Gastroesophageal sphincter (tissue), 4 donors: ENCODE measurements around the gene PEPD. TPM values are rescaled to one million over a fixed set of nuclear protein-coding genes. Genes with fewer than 3 reads are reported as not detected.

Experiments
- ATAC-seq: fragments of 150-250 bp; one replicate; pipeline ENCODE4 v1.9.1; 2016; ENCODE audit warnings: mild to moderate bottlenecking, moderate library complexity
- H3K27ac ChIP-seq, 4 donors: fragments of 200-600 bp; sonication (generic) in 3 of 4; 1 replicate in 3 of 4; 2 replicates in 1 of 4; pipeline ENCODE4 v1.5.1; 2016 to 2019
- H3K27me3 ChIP-seq: fragments of 200-600 bp; sonication (generic); one replicate; pipeline ENCODE4 v1.5.1; 2019
- H3K36me3 ChIP-seq, 2 donors: fragments of 200-600 bp; sonication (generic); one replicate each; pipeline ENCODE4 v1.5.1; 2019; ENCODE audit warnings: control low read depth in 1 of 2
- H3K4me1 ChIP-seq, 3 donors: fragments of 200-600 bp; sonication (generic); 1 replicate in 2 of 3; 2 replicates in 1 of 3; pipeline ENCODE4 v1.5.1; 2016 to 2019; ENCODE audit warnings: control low read depth in 2 of 3
- H3K4me3 ChIP-seq, 2 donors: fragments of 200-600 bp; sonication (generic); one replicate each; pipeline ENCODE4 v1.5.1; 2019; ENCODE audit warnings: mild to moderate bottlenecking in 1 of 2, moderate library complexity in 1 of 2
- H3K9me3 ChIP-seq, 3 donors: fragments of 200-600 bp; sonication (generic); one replicate each; pipeline ENCODE4 v1.5.1; 2017 to 2019; ENCODE audit warnings: control low read depth in 2 of 3
- EP300 ChIP-seq: sonication (generic); formaldehyde crosslinking; IDR thresholded peaks from one replicate; pipeline ENCODE4 v1.6.1; 2017; ENCODE audit warnings: antibody characterized with exemption, mild to moderate bottlenecking
- POLR2A ChIP-seq, 2 donors: fragments of 450-650 bp; IDR thresholded peaks; one replicate each; pipeline ENCODE4 v1.6.1; 2017; ENCODE audit warnings: antibody characterized with exemption in 2 of 2, mild to moderate bottlenecking in 2 of 2, moderate library complexity in 1 of 2
- POLR2AphosphoS5 ChIP-seq: sonication (generic); formaldehyde crosslinking; IDR thresholded peaks from one replicate; pipeline ENCODE4 v1.6.1; 2017; ENCODE audit warnings: antibody characterized with exemption
- WGBS, 2 donors: methylation state at CpG; one replicate each; pipeline ENCODE4 v1.1.5; 2018; ENCODE audit warnings: low coverage in 1 of 2; 5-methylcytosine and 5-hydroxymethylcytosine counted together
- total RNA-seq, 4 donors: library from RNA; depleted of rRNA; stranded (reverse); fragments of >200 nt; gene quantifications; one replicate each; pipeline ENCODE4 v1.1.0, GENCODE V29; 2016
- TF ChIP-seq, protein P1 (sequence below), 4 experiments: fragments of 200-600 bp in 2 of 4; fragments of 450-650 bp in 2 of 4; sonication (generic) in 1 of 4; IDR thresholded peaks; one replicate each; pipeline ENCODE4 v1.5.1; 2017 to 2019; ENCODE audit warnings: antibody characterized with exemption in 4 of 4, mild to moderate bottlenecking in 2 of 4, moderate library complexity in 2 of 4

PEPD gene
- total RNA-seq, 4 donors from 2014 or later = 61.3 to 77.7 (median 69.6) TPM

DNA sequence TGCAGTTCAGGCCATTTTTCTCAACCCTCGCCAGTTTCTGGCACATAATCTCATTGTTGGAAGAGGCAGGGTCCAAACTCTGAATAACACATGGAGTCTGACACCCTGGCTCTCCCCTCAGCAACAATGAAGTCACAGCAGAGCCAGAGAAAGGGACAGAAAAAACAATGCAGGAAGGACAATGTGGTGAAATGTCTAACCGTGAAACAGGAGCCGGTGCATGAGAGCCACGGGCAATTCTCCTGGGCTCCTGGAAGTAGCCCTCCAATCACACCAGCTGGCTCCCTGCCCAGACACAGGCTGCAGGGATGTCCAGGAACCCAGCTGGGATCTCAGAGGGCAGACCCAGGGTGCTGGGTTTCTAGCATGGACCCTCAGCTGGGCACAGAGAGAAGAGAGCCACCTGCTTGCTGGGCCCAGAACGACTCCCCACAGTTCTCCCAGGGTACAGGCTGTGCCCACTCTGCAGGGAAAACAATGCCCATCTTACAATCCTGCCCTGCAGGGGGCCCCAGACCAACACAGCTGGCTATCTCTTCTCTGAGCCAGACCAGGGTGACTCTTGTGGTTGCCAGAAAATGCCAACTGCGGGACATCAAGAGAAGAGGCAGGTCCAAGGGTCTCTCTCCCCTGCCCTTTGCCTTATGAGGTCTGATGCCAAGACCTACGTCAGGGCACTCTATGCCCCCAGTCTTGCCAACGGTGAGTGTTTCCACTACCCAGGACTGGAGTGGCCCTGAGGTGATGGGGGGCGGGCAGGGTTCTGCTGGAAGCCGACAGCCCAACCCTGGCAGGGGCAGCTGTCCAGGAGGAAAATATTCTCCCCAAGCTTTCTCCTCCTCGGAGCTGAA lies 83.5 kb downstream of the PEPD start:
- Histone ChIP-seq H3K36me3 (peaks cover 0 to 25% of the 10 kb centered on the region in 2 donors), H3K27me3 (no peaks in the 10 kb centered on the region), H3K9me3 (no peaks in the 10 kb centered on the region), H3K4me1 (no peaks in the 10 kb centered on the region), H3K27ac (no peak overlapping the region), H3K4me3 (no peak overlapping the region)
- ATAC-seq = no peak
- WGBS, 2 donors = 48 to 63% methylated on average over 3 to 4 of the region's 11 CpGs
- TF ChIP-seq POLR2A (IDR thresholded peaks at IDR 0.05) = no peak
- no peak for TF ChIP-seq POLR2AphosphoS5
- TF ChIP-seq, protein P1, sequence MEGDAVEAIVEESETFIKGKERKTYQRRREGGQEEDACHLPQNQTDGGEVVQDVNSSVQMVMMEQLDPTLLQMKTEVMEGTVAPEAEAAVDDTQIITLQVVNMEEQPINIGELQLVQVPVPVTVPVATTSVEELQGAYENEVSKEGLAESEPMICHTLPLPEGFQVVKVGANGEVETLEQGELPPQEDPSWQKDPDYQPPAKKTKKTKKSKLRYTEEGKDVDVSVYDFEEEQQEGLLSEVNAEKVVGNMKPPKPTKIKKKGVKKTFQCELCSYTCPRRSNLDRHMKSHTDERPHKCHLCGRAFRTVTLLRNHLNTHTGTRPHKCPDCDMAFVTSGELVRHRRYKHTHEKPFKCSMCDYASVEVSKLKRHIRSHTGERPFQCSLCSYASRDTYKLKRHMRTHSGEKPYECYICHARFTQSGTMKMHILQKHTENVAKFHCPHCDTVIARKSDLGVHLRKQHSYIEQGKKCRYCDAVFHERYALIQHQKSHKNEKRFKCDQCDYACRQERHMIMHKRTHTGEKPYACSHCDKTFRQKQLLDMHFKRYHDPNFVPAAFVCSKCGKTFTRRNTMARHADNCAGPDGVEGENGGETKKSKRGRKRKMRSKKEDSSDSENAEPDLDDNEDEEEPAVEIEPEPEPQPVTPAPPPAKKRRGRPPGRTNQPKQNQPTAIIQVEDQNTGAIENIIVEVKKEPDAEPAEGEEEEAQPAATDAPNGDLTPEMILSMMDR (IDR thresholded peaks at IDR 0.05) = no peak

DNA sequence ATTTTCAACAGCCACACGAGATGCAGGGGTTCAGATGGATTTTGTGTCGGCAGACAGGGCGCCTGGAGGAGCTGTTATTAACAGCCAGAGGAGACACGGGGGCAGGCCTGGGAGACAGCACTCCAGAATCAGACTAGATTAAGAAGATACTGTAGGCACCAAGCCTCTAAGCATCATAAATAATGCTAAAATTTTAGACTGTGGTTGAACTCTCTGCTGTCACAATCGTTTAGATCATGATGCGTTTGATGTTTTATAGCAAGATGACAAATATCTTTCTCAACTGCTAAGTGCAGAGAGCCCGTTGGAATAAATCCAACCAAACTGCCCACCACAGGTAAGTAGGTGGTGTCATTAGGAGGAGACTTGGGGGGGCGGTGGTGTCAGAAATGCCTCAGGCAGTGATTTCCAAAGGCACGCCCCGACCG lies 84.2 kb downstream of the PEPD start:
- Histone ChIP-seq H3K27ac (no peak overlapping the region), H3K4me1 (no peaks in the 10 kb centered on the region), H3K36me3 (peaks cover 0 to 25% of the 10 kb centered on the region in 2 donors), H3K9me3 (no peaks in the 10 kb centered on the region), H3K4me3 (no peak overlapping the region), H3K27me3 (no peaks in the 10 kb centered on the region)
- no peak for ATAC-seq
- TF ChIP-seq POLR2A (IDR thresholded peaks at IDR 0.05) (no peak), EP300 (no peak), POLR2AphosphoS5 (no peak)
- TF ChIP-seq, protein P1 (IDR thresholded peaks at IDR 0.05) = no peak
- 70 to 71% methylated on average over 7 to 10 of the region's 11 CpGs for WGBS, 2 donors

DNA sequence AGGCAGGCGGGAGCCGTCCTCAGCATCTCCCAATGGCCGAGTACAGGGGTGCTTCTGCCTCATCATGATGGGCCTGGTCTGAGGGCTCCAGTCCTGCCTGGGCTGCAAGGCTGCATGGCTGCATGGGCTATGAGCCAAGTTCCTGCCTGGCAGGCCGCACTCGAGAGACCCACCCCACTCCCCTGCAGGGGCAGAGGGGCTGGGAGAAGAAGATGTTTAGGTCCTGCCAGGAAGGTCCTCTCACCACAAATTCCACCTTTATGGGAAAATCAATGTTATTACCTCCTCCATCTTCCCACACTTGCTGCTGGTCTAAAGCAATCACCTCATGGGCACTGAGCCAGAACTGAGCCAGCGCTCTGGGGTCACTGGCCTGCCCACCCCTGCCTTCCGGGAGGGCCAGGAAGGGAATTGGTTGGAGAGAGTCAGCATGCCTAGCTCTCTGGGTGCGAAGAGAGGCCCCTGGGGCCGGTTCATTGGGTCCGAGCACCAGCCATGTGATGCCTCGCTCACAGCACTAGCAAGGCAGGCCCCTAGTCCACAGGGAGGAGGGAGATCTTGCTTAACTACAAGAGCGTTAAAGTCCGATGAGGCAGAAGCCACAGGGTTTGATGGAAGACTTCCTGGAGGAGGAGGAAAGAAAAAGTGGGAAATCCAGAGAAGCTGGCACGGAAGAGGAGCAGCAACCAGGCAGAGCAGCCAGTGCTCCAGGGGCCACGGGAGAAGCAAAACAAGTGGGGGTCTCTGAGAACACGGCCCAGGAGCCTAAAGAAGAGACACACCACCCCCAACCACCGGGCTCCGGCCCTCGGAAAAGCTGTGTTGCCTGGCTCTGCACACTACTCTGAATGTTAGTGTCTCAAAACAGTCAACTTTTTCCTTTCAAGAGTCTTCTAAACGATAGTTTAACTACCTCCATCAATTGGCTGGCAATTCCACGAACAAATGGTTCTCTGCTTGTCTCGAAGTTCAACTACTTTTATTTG lies 84.9 kb downstream of the PEPD start:
- Histone ChIP-seq H3K27ac (no peak overlapping the region), H3K36me3 (peaks cover 0 to 25% of the 10 kb centered on the region in 2 donors), H3K9me3 (no peaks in the 10 kb centered on the region), H3K4me1 (no peaks in the 10 kb centered on the region), H3K4me3 (no peak overlapping the region), H3K27me3 (no peaks in the 10 kb centered on the region)
- no peak for TF ChIP-seq POLR2AphosphoS5
- TF ChIP-seq, protein P1 (IDR thresholded peaks at IDR 0.05) = no peak
- TF ChIP-seq EP300 = no peak
- no peak for TF ChIP-seq POLR2A (IDR thresholded peaks at IDR 0.05)
- 81 to 86% methylated on average over 6 to 13 of the region's 22 CpGs for WGBS, 2 donors
- no peak for ATAC-seq

DNA sequence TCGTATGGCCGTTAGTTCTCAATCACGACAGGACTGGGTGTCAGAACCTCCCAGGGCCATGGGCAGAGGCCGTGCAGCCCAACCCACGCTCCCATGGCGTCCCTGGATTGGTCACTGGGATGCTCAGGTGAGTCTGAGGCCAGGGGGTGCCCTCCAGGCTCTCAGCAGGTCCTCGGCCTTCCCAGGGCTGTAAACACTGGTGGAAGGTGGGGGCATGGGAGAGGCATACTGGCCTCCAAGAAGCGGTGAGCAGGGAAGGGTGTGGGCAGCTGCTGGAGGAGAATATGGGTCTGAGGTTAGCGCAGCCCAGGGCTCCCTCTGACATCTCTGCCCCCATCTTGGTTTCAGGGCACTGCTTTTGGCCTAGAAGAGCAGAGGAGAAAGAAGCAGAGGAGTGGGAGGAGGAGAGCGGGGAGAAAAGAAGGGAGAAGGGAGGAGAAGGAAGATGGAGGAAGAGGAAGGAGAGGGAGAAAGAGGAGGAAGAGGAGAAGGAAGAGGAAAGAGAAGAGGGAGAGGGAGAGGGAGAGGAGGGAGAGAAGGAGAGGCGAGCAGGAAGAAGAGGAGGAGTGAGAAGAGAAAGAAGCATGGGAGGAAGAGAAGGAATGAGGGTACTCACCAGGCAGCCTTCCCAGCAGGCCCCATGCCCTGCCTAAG lies 85.8 kb downstream of the PEPD start:
- 96% methylated on average over 3 to 6 of the region's 11 CpGs for WGBS, 2 donors
- Histone ChIP-seq H3K36me3 (peaks cover 0 to 19% of the 10 kb centered on the region in 2 donors), H3K4me1 (no peaks in the 10 kb centered on the region), H3K9me3 (no peaks in the 10 kb centered on the region), H3K27ac (no peak overlapping the region), H3K27me3 (no peaks in the 10 kb centered on the region), H3K4me3 (no peak overlapping the region)
- TF ChIP-seq EP300 = no peak
- TF ChIP-seq, protein P1 (IDR thresholded peaks at IDR 0.05) = no peak
- TF ChIP-seq POLR2A (IDR thresholded peaks at IDR 0.05) = no peak
- TF ChIP-seq POLR2AphosphoS5 = no peak
- ATAC-seq = no peak
